Nephron (organoid): ENCODE results near the gene EIF4E3.

Experiments
- H3K27ac Mint-ChIP-seq, 3 experiments: 2 replicates each; pipeline ENCODE4 v1.8.0; 2020; ENCODE audit warnings: mixed read lengths in 3 of 3, mild to moderate bottlenecking in 2 of 3, moderate library complexity in 1 of 3
- H3K27me3 Mint-ChIP-seq: 2 replicates; pipeline ENCODE4 v1.8.0; 2021; ENCODE audit warnings: low read depth, mild to moderate bottlenecking, moderate library complexity, mixed read lengths
- H3K36me3 Mint-ChIP-seq: 2 replicates; pipeline ENCODE4 v1.8.0; 2020; ENCODE audit warnings: low read depth, mixed read lengths
- H3K4me1 Mint-ChIP-seq: 2 replicates; pipeline ENCODE4 v1.8.0; 2020; ENCODE audit warnings: mixed read lengths
- H3K4me3 Mint-ChIP-seq, 3 experiments: 2 replicates each; pipeline ENCODE4 v1.8.0; 2020; ENCODE audit warnings: mild to moderate bottlenecking in 3 of 3, mixed read lengths in 3 of 3, moderate library complexity in 2 of 3
- H3K9me3 Mint-ChIP-seq: 2 replicates; pipeline ENCODE4 v1.8.0; 2020; ENCODE audit warnings: mixed read lengths
- TF ChIP-seq, protein P1 (sequence below), 3 experiments: fragments of 200-600 bp; sonication (generic); IDR thresholded peaks; one replicate each; pipeline ENCODE4 v1.5.0; 2021; ENCODE audit warnings: antibody characterized with exemption in 3 of 3; ENCODE audit not compliant: unreplicated experiment in 3 of 3

EIF4E3 gene

GRCh38 chr3:71709908-71710511, 15.2 kb downstream of the EIF4E3 start:
- Mint-ChIP-seq H3K9me3 (no peaks in the 10 kb centered on the region), H3K4me1 (no peaks in the 10 kb centered on the region), H3K27ac (no peak overlapping the region), H3K4me3 (no peak overlapping the region), H3K36me3 (peaks cover 4% of the 10 kb centered on the region), H3K27me3 (no peaks in the 10 kb centered on the region)
- TF ChIP-seq, protein P1, sequence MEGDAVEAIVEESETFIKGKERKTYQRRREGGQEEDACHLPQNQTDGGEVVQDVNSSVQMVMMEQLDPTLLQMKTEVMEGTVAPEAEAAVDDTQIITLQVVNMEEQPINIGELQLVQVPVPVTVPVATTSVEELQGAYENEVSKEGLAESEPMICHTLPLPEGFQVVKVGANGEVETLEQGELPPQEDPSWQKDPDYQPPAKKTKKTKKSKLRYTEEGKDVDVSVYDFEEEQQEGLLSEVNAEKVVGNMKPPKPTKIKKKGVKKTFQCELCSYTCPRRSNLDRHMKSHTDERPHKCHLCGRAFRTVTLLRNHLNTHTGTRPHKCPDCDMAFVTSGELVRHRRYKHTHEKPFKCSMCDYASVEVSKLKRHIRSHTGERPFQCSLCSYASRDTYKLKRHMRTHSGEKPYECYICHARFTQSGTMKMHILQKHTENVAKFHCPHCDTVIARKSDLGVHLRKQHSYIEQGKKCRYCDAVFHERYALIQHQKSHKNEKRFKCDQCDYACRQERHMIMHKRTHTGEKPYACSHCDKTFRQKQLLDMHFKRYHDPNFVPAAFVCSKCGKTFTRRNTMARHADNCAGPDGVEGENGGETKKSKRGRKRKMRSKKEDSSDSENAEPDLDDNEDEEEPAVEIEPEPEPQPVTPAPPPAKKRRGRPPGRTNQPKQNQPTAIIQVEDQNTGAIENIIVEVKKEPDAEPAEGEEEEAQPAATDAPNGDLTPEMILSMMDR (IDR thresholded peaks at IDR 0.05; ENCODE audit: unreplicated experiment in 3 of 3), result no peak

GRCh38 chr3:71708476-71709105, 16.6 kb downstream of the EIF4E3 start:
- no peak overlapping the region for H3K4me3 Mint-ChIP-seq
- H3K27ac Mint-ChIP-seq, result no peak overlapping the region
- TF ChIP-seq, protein P1 (IDR thresholded peaks at IDR 0.05; ENCODE audit: unreplicated experiment in 3 of 3), result no peak
- no peaks in the 10 kb centered on the region for H3K4me1 Mint-ChIP-seq
- H3K27me3 Mint-ChIP-seq, result no peaks in the 10 kb centered on the region
- peaks cover 4% of the 10 kb centered on the region for H3K36me3 Mint-ChIP-seq
- no peaks in the 10 kb centered on the region for H3K9me3 Mint-ChIP-seq

- H3K27ac Mint-ChIP-seq, result peak overlapping the region; percentile 53 to 84 (median 80)
- H3K36me3 Mint-ChIP-seq, result peaks cover 4% of the 10 kb centered on the region
- TF ChIP-seq, protein P1 (IDR thresholded peaks at IDR 0.05; ENCODE audit: unreplicated experiment in 3 of 3), result no peak
- H3K27me3 Mint-ChIP-seq, result no peaks in the 10 kb centered on the region
- no peak overlapping the region for H3K4me3 Mint-ChIP-seq
- no peaks in the 10 kb centered on the region for H3K4me1 Mint-ChIP-seq
- H3K9me3 Mint-ChIP-seq, result no peaks in the 10 kb centered on the region
Measured at GRCh38 chr3:71707595-71707994, 17.6 kb downstream of the EIF4E3 start.

DNA sequence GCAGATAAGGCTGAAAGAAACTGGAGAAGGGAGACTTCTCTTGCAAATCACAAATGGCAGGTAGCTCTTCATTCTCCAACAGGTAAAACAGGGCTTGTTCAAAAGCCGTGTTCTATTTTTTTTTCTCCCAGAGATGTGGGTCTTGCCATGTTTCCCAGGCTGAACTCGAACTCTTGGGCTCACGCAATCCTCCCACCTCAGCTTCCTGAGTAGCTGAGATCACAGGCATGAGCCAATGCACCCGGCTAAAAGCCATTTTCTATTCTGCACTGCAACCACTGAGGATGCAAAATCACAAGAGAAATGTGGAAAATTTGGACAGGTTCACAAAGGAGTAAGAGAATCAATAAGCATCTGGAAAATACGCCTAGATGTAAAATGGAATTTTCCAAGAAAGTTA, 19.5 kb downstream of the EIF4E3 start:
- H3K36me3 Mint-ChIP-seq, result peaks cover 4% of the 10 kb centered on the region
- H3K4me3 Mint-ChIP-seq, result no peak overlapping the region
- no peaks in the 10 kb centered on the region for H3K4me1 Mint-ChIP-seq
- TF ChIP-seq, protein P1 (IDR thresholded peaks at IDR 0.05; ENCODE audit: unreplicated experiment in 3 of 3), result no peak
- no peak overlapping the region for H3K27ac Mint-ChIP-seq
- H3K9me3 Mint-ChIP-seq, result no peaks in the 10 kb centered on the region
- no peaks in the 10 kb centered on the region for H3K27me3 Mint-ChIP-seq

DNA sequence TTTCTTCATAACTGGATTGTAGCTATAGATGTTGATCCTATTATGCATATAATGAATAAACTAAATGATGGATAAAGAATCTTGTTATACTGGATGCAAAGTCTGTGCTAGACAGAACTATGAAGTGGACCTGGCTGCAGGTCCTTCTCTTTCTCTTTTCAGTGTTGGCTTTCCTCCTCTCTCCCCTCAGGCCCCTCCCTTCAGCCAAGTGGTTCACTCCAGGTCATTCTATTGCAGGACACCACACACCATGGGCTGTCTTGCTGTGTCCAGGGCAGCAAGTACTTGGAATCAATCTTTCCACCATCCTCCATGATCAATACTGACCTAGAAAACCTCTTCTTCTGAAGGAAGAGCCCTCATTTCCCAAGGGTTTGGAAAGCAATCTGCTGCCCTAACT, 20.3 kb downstream of the EIF4E3 start:
- Mint-ChIP-seq H3K9me3 (no peaks in the 10 kb centered on the region), H3K4me3 (no peak overlapping the region), H3K27me3 (no peaks in the 10 kb centered on the region), H3K4me1 (no peaks in the 10 kb centered on the region), H3K36me3 (peaks cover 4% of the 10 kb centered on the region), H3K27ac (no peak overlapping the region)
- TF ChIP-seq, protein P1 (IDR thresholded peaks at IDR 0.05; ENCODE audit: unreplicated experiment in 3 of 3), result no peak

DNA sequence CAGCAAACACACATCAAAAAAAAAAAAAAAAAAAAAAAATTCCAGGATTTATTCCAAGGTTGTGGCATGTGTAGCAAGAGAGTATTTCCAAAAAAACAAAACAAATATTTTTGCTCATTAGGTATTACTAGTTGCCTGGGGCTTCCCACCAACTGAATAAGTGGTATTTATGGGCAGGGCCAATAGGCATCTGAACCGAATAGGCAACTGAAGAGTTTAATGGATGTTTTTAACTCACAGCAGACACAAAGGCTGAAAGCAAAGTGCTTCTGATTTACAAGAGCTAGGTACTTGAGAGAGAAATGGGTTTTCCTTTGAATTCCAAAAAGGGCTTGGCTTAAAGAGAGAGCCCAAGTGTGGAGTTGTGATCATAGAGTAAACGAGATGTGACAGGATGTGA, 21.4 kb downstream of the EIF4E3 start:
- H3K4me3 Mint-ChIP-seq, result no peak overlapping the region
- H3K4me1 Mint-ChIP-seq, result no peaks in the 10 kb centered on the region
- no peak overlapping the region for H3K27ac Mint-ChIP-seq
- peaks cover 5% of the 10 kb centered on the region for H3K36me3 Mint-ChIP-seq
- no peaks in the 10 kb centered on the region for H3K27me3 Mint-ChIP-seq
- TF ChIP-seq, protein P1 (IDR thresholded peaks at IDR 0.05; ENCODE audit: unreplicated experiment in 3 of 3), result no peak
- no peaks in the 10 kb centered on the region for H3K9me3 Mint-ChIP-seq
